ENCODE measurements around the gene EPHA2. TPM values are rescaled to one million over a fixed set of nuclear protein-coding genes. Genes with fewer than 3 reads are reported as not detected.

Gene EPHA2
- polyA plus RNA-seq, 1 of the 3 experiments (the other 2 are of a cell fraction), result 126 TPM

- TF ChIP-seq CTCF (IDR thresholded peaks at IDR 0.05), result no peak
- no peak for TF ChIP-seq RAD21 (IDR thresholded peaks at IDR 0.05; ENCODE audit: low read length)
- TF ChIP-seq RCOR1 (IDR thresholded peaks at IDR 0.05; ENCODE audit: low read length), result no peak
- no peak for TF ChIP-seq ZBTB33 (IDR thresholded peaks at IDR 0.05; ENCODE audit: borderline replicate concordance, low read depth)
- TF ChIP-seq POLR2AphosphoS5 (IDR thresholded peaks at IDR 0.05; ENCODE audit: low read depth, low read length), result no peak; the same call in 1 of the 2 replicates
- no peak for TF ChIP-seq JUND (IDR thresholded peaks at IDR 0.05)
Observed at GRCh38 chr1:16140068-16140596, 15.7 kb downstream of the EPHA2 start (continued).

GRCh38 chr1:16139473-16139962 is 16.4 kb downstream of the EPHA2 start:
- ChIA-PET POLR2A (no interaction called here), CTCF (interaction anchor here (0.6 to 1.7 kb wide), 2 partner anchors 49 to 58 kb away, joined by 3 to 4 read pairs; no protein-coding TSS in a partner anchor)
- Histone ChIP-seq H2AFZ (ENCODE audit: low read depth) (no peak overlapping the region), H3K36me3 (replicated peaks in 1 of 2; ENCODE audit: control insufficient read depth in 1 of 2, insufficient read depth in 2 of 2, low read length in 1 of 2) (peaks cover 36% of the 10 kb centered on the region in 2 experiments), H3K4me1 (ENCODE audit: control insufficient read depth in 1 of 2, insufficient read depth in 2 of 2, low read depth in 1 of 2, low read length in 1 of 2) (peaks cover 17 to 48% of the 10 kb centered on the region in 2 experiments), H3K9me3 (no peaks in the 10 kb centered on the region), H3K27me3 (ENCODE audit: insufficient read depth) (no peaks in the 10 kb centered on the region), H3K4me3 (ENCODE audit: low read depth in 2 of 2, low read length in 1 of 2) (no peak overlapping the region), H3K9ac (peak overlapping the region; percentile 41; the same call in 1 of the 2 replicates), H3K4me2 (peak overlapping the region; percentile 62), H3F3A (replicated peaks; ENCODE audit: insufficient read depth) (peaks cover 27% of the 10 kb centered on the region), H3K79me2 (ENCODE audit: insufficient read depth) (peaks cover 91% of the 10 kb centered on the region), H3K27ac (ENCODE audit: low read depth in 2 of 2, low read length in 1 of 2) (peak overlapping the region; percentile 23 to 71; a peak in 2 of 4 replicates), H4K20me1 (ENCODE audit: insufficient read depth) (peaks cover 24% of the 10 kb centered on the region), H3K9me2 (no peaks in the 10 kb centered on the region)
- WGBS (ENCODE audit: low lambda C conversion rate), result 25% methylated on average over 3 of the region's 3 CpGs
- no peak for DNase-seq
- TF ChIP-seq USF1 (IDR thresholded peaks at IDR 0.05; ENCODE audit: borderline replicate concordance, low read depth) (no peak), TCF12 (IDR thresholded peaks at IDR 0.05) (peak; percentile 51), GATA2 (CRISPR knock-in tag; IDR thresholded peaks at IDR 0.05) (no peak), POLR2AphosphoS5 (IDR thresholded peaks at IDR 0.05; ENCODE audit: low read depth, low read length) (peak; percentile 23; the same call in 1 of the 2 replicates), RFX5 (IDR thresholded peaks at IDR 0.05; ENCODE audit: low read length) (no peak), IRF3 (IDR thresholded peaks at IDR 0.05; ENCODE audit: low read depth, low read length) (no peak), TEAD4 (IDR thresholded peaks at IDR 0.05; ENCODE audit: borderline replicate concordance, insufficient read depth) (no peak), RXRA (IDR thresholded peaks at IDR 0.05; ENCODE audit: borderline replicate concordance, low read depth) (no peak), USF2 (IDR thresholded peaks at IDR 0.05; ENCODE audit: borderline replicate concordance, low read depth, low read length) (no peak), JUND (IDR thresholded peaks at IDR 0.05) (peak; percentile 73), TAF1 (IDR thresholded peaks at IDR 0.05; ENCODE audit: borderline replicate concordance, low read depth, low read length) (no peak), EZH2phosphoT487 (IDR thresholded peaks at IDR 0.05; ENCODE audit: borderline replicate concordance, low read depth) (no peak), CTCF (IDR thresholded peaks at IDR 0.05) (no peak), SIN3A (IDR thresholded peaks at IDR 0.05; ENCODE audit: borderline replicate concordance, low read depth, low read length) (no peak), ZBTB33 (IDR thresholded peaks at IDR 0.05; ENCODE audit: borderline replicate concordance, low read depth) (no peak)
